Aorta (tissue), 5 donors: ENCODE results near the gene ULK4. TPM values are rescaled to one million over a fixed set of nuclear protein-coding genes. Genes with fewer than 3 reads are reported as not detected.

Source experiments
- ATAC-seq: fragments of 200-7000 bp; cut with Tn5 transposase; one replicate; pipeline ENCODE4 v1.9.1; 2022; ENCODE audit warnings: moderate library complexity; ENCODE audit not compliant: low FRiP score
- DNase-seq, 2 donors: peaks; one replicate each; pipeline ENCODE4 v3.0.0-alpha.2; 2020
- H3K27ac ChIP-seq, 2 donors: one replicate each; pipeline ENCODE4 v1.5.1; 2013; ENCODE audit warnings: low read length in 2 of 2, mild to moderate bottlenecking in 2 of 2, moderate library complexity in 2 of 2, control low read depth in 1 of 2, inconsistent platforms in 1 of 2, low read depth in 1 of 2
- H3K27me3 ChIP-seq, 2 donors: one replicate each; pipeline ENCODE4 v1.6.1; 2013; ENCODE audit warnings: control low read depth in 1 of 2, low read length in 1 of 2, mild to moderate bottlenecking in 1 of 2, moderate library complexity in 1 of 2; ENCODE audit not compliant: insufficient read depth in 2 of 2, control insufficient read depth in 1 of 2
- H3K36me3 ChIP-seq, 2 donors: one replicate each; pipeline ENCODE4 v1.6.1; 2013; ENCODE audit warnings: control low read depth in 1 of 2, low read length in 1 of 2, mild to moderate bottlenecking in 1 of 2; ENCODE audit not compliant: insufficient read depth in 2 of 2, control insufficient read depth in 1 of 2
- H3K4me1 ChIP-seq, 2 donors: one replicate each; pipeline ENCODE4 v1.6.1; 2013; ENCODE audit warnings: low read length in 2 of 2, control low read depth in 1 of 2, mild to moderate bottlenecking in 1 of 2, moderate library complexity in 1 of 2; ENCODE audit not compliant: insufficient read depth in 2 of 2, control insufficient read depth in 1 of 2
- H3K4me3 ChIP-seq, 2 donors: one replicate each; pipeline ENCODE4 v1.5.1; 2013; ENCODE audit warnings: low read length in 2 of 2, control low read depth in 1 of 2, mild to moderate bottlenecking in 1 of 2
- H3K9me3 ChIP-seq: one replicate; pipeline ENCODE4 v1.6.1; 2013; ENCODE audit warnings: mild to moderate bottlenecking, low read length; ENCODE audit not compliant: control insufficient read depth
- WGBS, 2 donors: extraction: QIAGEN DNeasy Blood & Tissue Kit; methylation state at CpG; one replicate each; pipeline ENCODE4 v1.1.7; 2013; 5-methylcytosine and 5-hydroxymethylcytosine counted together
- intact Hi-C, 2 donors: fragments of 100-400 bp; cut with DNase I; formaldehyde crosslinking; loops; one replicate each; pipeline versions ENCODE4 v1.14.2 to v1.15.0; 2022
- polyA plus RNA-seq, 2 donors: library from polyadenylated mRNA; stranded (reverse); fragments of 200-250 nt; gene quantifications; one replicate each; pipeline ENCODE4 v1.2.3, GENCODE V29; 2013
- total RNA-seq, 2 donors: library from RNA; stranded (reverse); fragmentation: NEBNext Ultra II Directional; extraction: Animal tissue kit (Norgen Biotek cat#: 25700); gene quantifications; one replicate each; pipeline ENCODE4 v1.2.1, GENCODE V29; 2021
- donor health status: healthy with polysubstance abuse.
- donor health status: Bipolar disorder and iron deficiency.
- donor health status: DM: no; HTN: no; CAD: no.
- donor health status: DM: no; HTN: no; CAD: no.
- donor health status: DM: yes; HTN: yes; CAD: no.

ULK4 gene
- total and polyA plus RNA-seq, 4 donors = 1.1 to 15.2 (median 7.5) TPM

- ATAC-seq = no peak
- intact Hi-C loops = no loop called here
- Histone ChIP-seq H3K4me1 (no peaks in the 10 kb centered on the region), H3K27ac (no peak overlapping the region), H3K4me3 (no peak overlapping the region), H3K27me3 (no peaks in the 10 kb centered on the region), H3K36me3 (no peaks in the 10 kb centered on the region), H3K9me3 (no peaks in the 10 kb centered on the region)
- DNase-seq = no peak
- WGBS, 2 donors = 72 to 93% methylated on average over 1 of the region's 1 CpG
Measured at GRCh38 chr3:41365973-41366372, 595.9 kb downstream of the ULK4 start.

GRCh38 chr3:41364736-41365135 is 597.2 kb downstream of the ULK4 start:
- Histone ChIP-seq H3K27me3 (no peaks in the 10 kb centered on the region), H3K4me3 (no peak overlapping the region), H3K9me3 (no peaks in the 10 kb centered on the region), H3K36me3 (no peaks in the 10 kb centered on the region), H3K27ac (no peak overlapping the region), H3K4me1 (no peaks in the 10 kb centered on the region)
- ATAC-seq = no peak
- DNase-seq = no peak
- 76 to 82% methylated on average over 2 of the region's 2 CpGs for WGBS, 2 donors
- intact Hi-C loops = no loop called here

GRCh38 chr3:41363830-41364523 is 597.9 kb downstream of the ULK4 start:
- Histone ChIP-seq H3K9me3 (no peaks in the 10 kb centered on the region), H3K27me3 (no peaks in the 10 kb centered on the region), H3K36me3 (no peaks in the 10 kb centered on the region), H3K4me3 (no peak overlapping the region), H3K4me1 (no peaks in the 10 kb centered on the region), H3K27ac (no peak overlapping the region)
- ATAC-seq = no peak
- no peak for DNase-seq
- intact Hi-C loops = no loop called here
- 92 to 93% methylated on average over 4 of the region's 4 CpGs for WGBS, 2 donors

- Histone ChIP-seq H3K4me1 (no peaks in the 10 kb centered on the region), H3K27me3 (no peaks in the 10 kb centered on the region), H3K36me3 (no peaks in the 10 kb centered on the region), H3K9me3 (no peaks in the 10 kb centered on the region), H3K27ac (no peak overlapping the region), H3K4me3 (no peak overlapping the region)
- no peak for ATAC-seq
- intact Hi-C loops = no loop called here
- DNase-seq = no peak
- 63 to 72% methylated on average over 5 of the region's 5 CpGs for WGBS, 2 donors
Measured at GRCh38 chr3:41362638-41363559, 599.0 kb downstream of the ULK4 start.

GRCh38 chr3:41357271-41357670 is 604.6 kb downstream of the ULK4 start:
- H3K27me3 ChIP-seq = peaks cover 0 to 2% of the 10 kb centered on the region in 2 donors
- no peak overlapping the region for H3K27ac ChIP-seq
- intact Hi-C loops = no loop called here
- no peak for ATAC-seq
- H3K4me3 ChIP-seq = no peak overlapping the region
- WGBS, 2 donors = 84 to 88% methylated on average over 9 of the region's 9 CpGs
- no peaks in the 10 kb centered on the region for H3K4me1 ChIP-seq
- DNase-seq = no peak
- no peaks in the 10 kb centered on the region for H3K36me3 ChIP-seq
- no peaks in the 10 kb centered on the region for H3K9me3 ChIP-seq

- 81 to 83% methylated on average over 2 of the region's 2 CpGs for WGBS, 2 donors
- H3K36me3 ChIP-seq = no peaks in the 10 kb centered on the region
- DNase-seq (no peak), ATAC-seq (no peak)
- H3K27me3 ChIP-seq = peaks cover 0 to 2% of the 10 kb centered on the region in 2 donors
- intact Hi-C loops = no loop called here
- no peak overlapping the region for H3K4me3 ChIP-seq
- H3K27ac ChIP-seq = no peak overlapping the region
- no peaks in the 10 kb centered on the region for H3K9me3 ChIP-seq
- H3K4me1 ChIP-seq = no peaks in the 10 kb centered on the region
Measured at GRCh38 chr3:41356775-41357174, 605.1 kb downstream of the ULK4 start.

GRCh38 chr3:41352510-41352909 is 609.4 kb downstream of the ULK4 start:
- no peak overlapping the region for H3K27ac ChIP-seq
- no peaks in the 10 kb centered on the region for H3K36me3 ChIP-seq
- no peaks in the 10 kb centered on the region for H3K4me1 ChIP-seq
- 94 to 95% methylated on average over 3 of the region's 3 CpGs for WGBS, 2 donors
- ATAC-seq (no peak), DNase-seq (no peak)
- H3K4me3 ChIP-seq = no peak overlapping the region
- no peaks in the 10 kb centered on the region for H3K9me3 ChIP-seq
- H3K27me3 ChIP-seq = peaks cover 0 to 2% of the 10 kb centered on the region in 2 donors
- intact Hi-C loops = no loop called here

- Histone ChIP-seq H3K36me3 (no peaks in the 10 kb centered on the region), H3K27me3 (peaks cover 0 to 2% of the 10 kb centered on the region in 2 donors), H3K4me1 (no peaks in the 10 kb centered on the region), H3K4me3 (no peak overlapping the region), H3K27ac (no peak overlapping the region), H3K9me3 (no peaks in the 10 kb centered on the region)
- ATAC-seq = no peak
- 80 to 87% methylated on average over 2 of the region's 2 CpGs for WGBS, 2 donors
- DNase-seq = no peak
- intact Hi-C loops = no loop called here
Measured at GRCh38 chr3:41350441-41350840, 611.5 kb downstream of the ULK4 start.

GRCh38 chr3:41348401-41348800 is 613.5 kb downstream of the ULK4 start:
- H3K4me3 ChIP-seq = no peak overlapping the region
- intact Hi-C loops = no loop called here
- 92% methylated on average over 4 of the region's 4 CpGs for WGBS, 2 donors
- no peaks in the 10 kb centered on the region for H3K9me3 ChIP-seq
- ATAC-seq (no peak), DNase-seq (no peak)
- H3K36me3 ChIP-seq = no peaks in the 10 kb centered on the region
- no peak overlapping the region for H3K27ac ChIP-seq
- peaks cover 0 to 2% of the 10 kb centered on the region in 2 donors for H3K27me3 ChIP-seq
- H3K4me1 ChIP-seq = no peaks in the 10 kb centered on the region
